MCF 10A (cell line): ENCODE measurements around the gene CXXC1. TPM values are rescaled to one million over a fixed set of nuclear protein-coding genes. Genes with fewer than 3 reads are reported as not detected.
"Not testable (repeated sequence)": the region's sequence is repeated elsewhere in the genome, so short reads cannot be mapped to it uniquely, and the experiment has no call there.

Source experiments
- BruUV-seq: library from RNA; stranded (reverse); fragments of 400-500 nt; replicated peaks from 2 replicates; lab custom pipeline; 2021; lab: Mats Ljungman, UMichigan
- CTCF ChIA-PET: fragments of 300-600 bp; sonication (Branson Sonifier 250); formaldehyde crosslinking; extraction: SDS; loops from one replicate; lab custom pipeline; 2021; ENCODE audit warnings: antibody characterized with exemption, inconsistent platforms; lab: Yijun Ruan, JAX
- POLR2A ChIA-PET: fragments of 300-600, 350-650 bp; sonication (Branson Sonifier 250); formaldehyde crosslinking; extraction: SDS; loops from one replicate; lab custom pipeline; 2020; ENCODE audit warnings: antibody characterized with exemption, inconsistent platforms; lab: Yijun Ruan, JAX
- DNase-seq: peaks from one replicate; pipeline ENCODE4 v3.0.0-alpha.2; 2018; ENCODE audit not compliant: unreplicated experiment
- H3K27ac Mint-ChIP-seq: one replicate; pipeline ENCODE4 v1.8.0; 2022; ENCODE audit warnings: mild to moderate bottlenecking, low read depth, mixed read lengths; ENCODE audit not compliant: unreplicated experiment
- H3K27me3 Mint-ChIP-seq: one replicate; pipeline ENCODE4 v1.8.0; 2022; ENCODE audit warnings: mixed read lengths; ENCODE audit not compliant: insufficient read depth, unreplicated experiment
- H3K36me3 Mint-ChIP-seq: one replicate; pipeline ENCODE4 v1.8.0; 2022; ENCODE audit warnings: mild to moderate bottlenecking, moderate library complexity, mixed read lengths; ENCODE audit not compliant: insufficient read depth, unreplicated experiment
- H3K4me1 Mint-ChIP-seq: one replicate; pipeline ENCODE4 v1.8.0; 2022; ENCODE audit warnings: mixed read lengths; ENCODE audit not compliant: insufficient read depth, unreplicated experiment
- H3K4me3 Mint-ChIP-seq: one replicate; pipeline ENCODE4 v1.8.0; 2022; ENCODE audit warnings: mild to moderate bottlenecking, moderate library complexity, mixed read lengths; ENCODE audit not compliant: unreplicated experiment
- H3K9me3 Mint-ChIP-seq: one replicate; pipeline ENCODE4 v1.8.0; 2022; ENCODE audit warnings: mixed read lengths; ENCODE audit not compliant: unreplicated experiment
- CTCF ChIP-seq: fragments of 200-600 bp; IDR thresholded peaks from one replicate; pipeline ENCODE4 v1.8.0; 2022; ENCODE audit warnings: antibody characterized with exemption, mild to moderate bottlenecking; ENCODE audit not compliant: unreplicated experiment
- intact Hi-C: fragments of 100-400 bp; cut with micrococcal nuclease; formaldehyde crosslinking; loops from 2 replicates; pipeline ENCODE4 v1.14.1; 2022
- total RNA-seq: library from RNA; stranded (reverse); gene quantifications from 2 replicates; pipeline ENCODE4 v1.2.3, GENCODE V29; 2022

CXXC1 gene
- total RNA-seq, 1 experiment from 2014 or later: 65.1 TPM

DNA sequence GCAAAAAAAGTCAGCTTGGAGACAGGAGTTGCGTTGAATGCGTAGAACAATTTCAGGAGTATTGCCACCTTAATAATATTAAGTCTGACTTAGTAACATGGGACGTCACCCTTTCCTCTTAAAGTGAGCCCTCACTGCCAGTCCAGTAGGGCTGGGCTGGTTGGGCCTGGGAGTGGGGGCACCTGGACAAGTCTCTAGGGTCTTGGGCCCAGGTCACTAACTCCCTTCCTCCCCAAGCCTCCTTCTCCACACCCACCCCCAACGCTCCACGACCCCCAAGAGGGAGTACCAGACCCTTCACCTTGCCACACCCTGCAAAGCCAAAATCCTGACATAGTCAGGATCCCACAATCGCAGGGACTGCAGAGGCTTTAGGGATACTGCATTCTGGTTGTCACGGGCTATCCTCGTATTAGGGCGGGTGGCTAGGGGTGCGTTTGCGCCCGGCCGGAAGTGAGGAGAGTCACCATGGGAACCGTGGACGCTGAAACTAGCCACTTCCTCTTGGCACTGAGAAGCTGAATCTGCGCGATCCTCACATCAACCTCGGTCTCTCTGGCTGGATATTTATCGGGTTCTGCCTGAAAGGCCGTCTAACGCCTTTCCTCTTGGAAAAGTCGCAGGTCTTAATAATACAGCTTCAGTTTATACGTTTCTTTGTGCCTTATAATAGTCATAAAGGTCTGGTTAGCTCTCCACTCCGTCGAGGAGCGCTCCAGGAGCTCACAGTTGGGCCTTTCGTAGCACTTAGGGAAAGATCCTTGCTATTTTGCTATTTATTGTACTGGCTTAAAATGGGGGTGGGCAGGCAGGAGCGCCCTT, 10.3 kb upstream of the CXXC1 start:
- no peaks in the 10 kb centered on the region for H3K36me3 Mint-ChIP-seq
- no peak overlapping the region for H3K27ac Mint-ChIP-seq
- DNase-seq: no peak
- BruUV-seq: no TSS peak
- no peaks in the 10 kb centered on the region for H3K4me1 Mint-ChIP-seq
- no peak for TF ChIP-seq CTCF
- intact Hi-C loops: no loop called here
- H3K4me3 Mint-ChIP-seq: no peak overlapping the region
- ChIA-PET CTCF (interaction anchor here (0.6 kb wide), 1 partner anchor 53 kb away, joined by 3 read pairs; no protein-coding TSS in a partner anchor), POLR2A (no interaction called here)
- H3K9me3 Mint-ChIP-seq: no peaks in the 10 kb centered on the region
- H3K27me3 Mint-ChIP-seq: no peaks in the 10 kb centered on the region

GRCh38 chr18:50293039-50293438, 5.5 kb upstream of the CXXC1 start:
- CTCF ChIA-PET: interaction anchor here (0.7 kb wide), 1 partner anchor 41 kb away, joined by 4 read pairs; no protein-coding TSS in a partner anchor
- no peak for DNase-seq
- no peak overlapping the region for H3K27ac Mint-ChIP-seq
- H3K4me1 Mint-ChIP-seq: no peaks in the 10 kb centered on the region
- intact Hi-C loops: no loop called here
- H3K27me3 Mint-ChIP-seq: no peaks in the 10 kb centered on the region
- H3K9me3 Mint-ChIP-seq: no peaks in the 10 kb centered on the region
- H3K4me3 Mint-ChIP-seq: no peak overlapping the region
- BruUV-seq: no TSS peak
- no peaks in the 10 kb centered on the region for H3K36me3 Mint-ChIP-seq
- TF ChIP-seq CTCF: no peak
- POLR2A ChIA-PET: no interaction called here

DNA sequence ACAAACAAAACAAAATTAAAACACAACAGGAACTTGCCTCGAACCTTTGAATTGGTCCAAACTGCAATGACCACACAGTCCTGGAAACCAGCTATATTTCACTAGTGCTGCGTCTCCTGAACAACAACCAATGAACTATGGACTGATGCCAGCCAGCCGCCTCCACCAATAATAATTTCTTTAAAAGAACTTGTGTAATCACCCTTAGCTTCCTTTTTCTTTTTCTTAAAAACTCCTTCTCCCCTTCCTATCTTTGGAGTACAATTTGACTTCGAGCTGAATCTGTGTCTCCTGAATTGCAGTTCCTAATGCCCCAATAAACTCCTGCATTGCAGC, 1.6 kb upstream of the CXXC1 start:
- no TSS peak for BruUV-seq
- ChIA-PET POLR2A (interaction anchor here (0.7 to 3.1 kb wide), 6 partner anchors 18 to 145 kb away, joined by 3 to 36 read pairs (median 4); no protein-coding TSS in a partner anchor), CTCF (interaction anchor here (0.6 to 2.3 kb wide), 2 partner anchors 68 to 244 kb away, joined by 3 to 14 read pairs; no protein-coding TSS in a partner anchor)
- no peak for DNase-seq
- H3K27ac Mint-ChIP-seq: no peak overlapping the region
- no peaks in the 10 kb centered on the region for H3K27me3 Mint-ChIP-seq
- intact Hi-C loops: no loop called here
- TF ChIP-seq CTCF: no peak
- H3K4me1 Mint-ChIP-seq: peaks cover 23% of the 10 kb centered on the region
- peak overlapping the region; percentile 86 for H3K4me3 Mint-ChIP-seq
- H3K9me3 Mint-ChIP-seq: no peaks in the 10 kb centered on the region
- peaks cover 25% of the 10 kb centered on the region for H3K36me3 Mint-ChIP-seq

DNA sequence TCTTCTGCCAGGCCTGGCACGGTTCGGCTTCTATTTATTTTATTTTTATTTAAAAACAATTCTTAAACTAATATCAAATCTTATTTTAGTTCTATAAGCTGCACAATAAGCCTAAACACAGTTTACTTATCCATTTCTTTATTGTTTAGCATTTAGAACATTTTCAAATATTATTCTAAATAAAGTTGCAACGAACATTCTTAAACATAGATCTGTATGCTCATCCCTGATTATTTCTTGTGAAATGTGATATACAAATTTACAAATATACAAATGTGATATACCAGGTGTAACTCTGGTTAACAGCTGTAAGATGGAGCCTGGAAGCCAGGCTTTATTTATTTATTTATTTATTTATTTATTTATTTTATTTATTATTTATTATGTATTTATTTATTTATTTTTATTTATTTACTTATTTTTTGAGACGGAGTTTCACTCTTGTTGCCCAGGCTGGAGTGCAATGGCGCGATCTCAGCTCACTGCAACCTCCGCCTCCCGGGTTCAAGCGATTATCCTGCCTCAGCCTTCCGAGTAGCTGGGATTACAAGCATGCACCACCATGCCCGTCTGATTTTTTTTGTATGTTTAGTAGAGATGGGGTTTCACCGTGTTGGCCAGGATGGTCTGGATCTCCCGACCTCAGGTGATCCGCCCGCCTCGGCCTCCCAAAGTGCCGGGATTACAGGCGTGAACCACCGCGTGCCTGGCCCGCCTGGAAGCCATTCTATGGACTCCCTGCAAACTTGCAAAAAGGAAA, 1.0 kb upstream of the CXXC1 start:
- H3K9me3 Mint-ChIP-seq, H3K27me3 Mint-ChIP-seq, intact Hi-C loops, BruUV-seq, DNase-seq: not testable (repeated sequence)
- peaks cover 28% of the 10 kb centered on the region for H3K4me1 Mint-ChIP-seq
- peak overlapping the region; percentile 86 for H3K4me3 Mint-ChIP-seq
- peaks cover 29% of the 10 kb centered on the region for H3K36me3 Mint-ChIP-seq
- POLR2A ChIA-PET: interaction anchor here (0.7 to 3.1 kb wide), 10 partner anchors 17 to 139 kb away, joined by 3 to 36 read pairs (median 3); partner anchors contain the start of gene SKA1
- CTCF ChIA-PET: interaction anchor here (0.6 to 2.3 kb wide), 4 partner anchors 18 to 71 kb away, joined by 3 to 14 read pairs (median 5); no protein-coding TSS in a partner anchor
- H3K27ac Mint-ChIP-seq: peak overlapping the region; percentile 90
